Cardiac muscle cell (in vitro differentiated cells and primary cell): ENCODE data around the gene NAALADL2. TPM values are rescaled to one million over a fixed set of nuclear protein-coding genes. Genes with fewer than 3 reads are reported as not detected.

Experiments
- DNase-seq, 2 donors: peaks; one replicate each; pipeline versions ENCODE4 v3.0.0 to v3.0.0-alpha.2; 2010 to 2017; ENCODE audit warnings: low read depth in 1 of 2, low spot score in 1 of 2
- H3K27ac ChIP-seq: fragments of 200-600 bp; sonication (generic); 2 replicates; pipeline ENCODE4 v1.5.1; 2016
- H3K27me3 ChIP-seq: fragments of 200-600 bp; sonication (generic); 2 replicates; pipeline ENCODE4 v1.6.0; 2016; ENCODE audit warnings: control low read depth
- H3K36me3 ChIP-seq: fragments of 200-600 bp; sonication (generic); 2 replicates; pipeline ENCODE4 v1.5.1; 2016; ENCODE audit warnings: control low read depth
- H3K4me1 ChIP-seq: fragments of 200-600 bp; sonication (generic); 2 replicates; pipeline ENCODE4 v1.8.1; 2017; ENCODE audit warnings: low read depth, mild to moderate bottlenecking, mixed run types
- H3K4me3 ChIP-seq: fragments of 200-600 bp; sonication (generic); 2 replicates; pipeline ENCODE4 v1.5.1; 2016; ENCODE audit warnings: mild to moderate bottlenecking
- H3K9me3 ChIP-seq: fragments of 200-600 bp; sonication (generic); 2 replicates; pipeline ENCODE4 v1.5.1; 2017; ENCODE audit warnings: low read depth, mild to moderate bottlenecking, control low read depth
- CTCF ChIP-seq: IDR thresholded peaks from 2 replicates; pipeline ENCODE4 v1.5.1; 2012; ENCODE audit warnings: low read depth, mild to moderate bottlenecking, low read length
- polyA plus RNA-seq: library from polyadenylated mRNA; unstranded; fragments of >200 nt; fragmentation: Nextera tagmentation; extraction: Ambion mirVana; gene quantifications from 2 replicates; pipeline ENCODE4 v1.2.1, GENCODE V29; 2016
- total RNA-seq: library from RNA; depleted of rRNA; stranded (reverse); fragments of >200 nt; gene quantifications from 2 replicates; pipeline ENCODE4 v1.2.3, GENCODE V29; 2016

Gene NAALADL2
- total and polyA plus RNA-seq, 2 experiments from 2014 or later = 2.4 to 3.8 TPM

GRCh38 chr3:175297216-175297615 lies 438.1 kb downstream of the NAALADL2 start:
- TF ChIP-seq CTCF = no peak
- no peaks in the 10 kb centered on the region for H3K4me1 ChIP-seq
- no peaks in the 10 kb centered on the region for H3K9me3 ChIP-seq
- no peak overlapping the region for H3K4me3 ChIP-seq
- H3K27ac ChIP-seq = no peak overlapping the region
- no peaks in the 10 kb centered on the region for H3K27me3 ChIP-seq
- H3K36me3 ChIP-seq = no peaks in the 10 kb centered on the region
- DNase-seq = no peak

DNA sequence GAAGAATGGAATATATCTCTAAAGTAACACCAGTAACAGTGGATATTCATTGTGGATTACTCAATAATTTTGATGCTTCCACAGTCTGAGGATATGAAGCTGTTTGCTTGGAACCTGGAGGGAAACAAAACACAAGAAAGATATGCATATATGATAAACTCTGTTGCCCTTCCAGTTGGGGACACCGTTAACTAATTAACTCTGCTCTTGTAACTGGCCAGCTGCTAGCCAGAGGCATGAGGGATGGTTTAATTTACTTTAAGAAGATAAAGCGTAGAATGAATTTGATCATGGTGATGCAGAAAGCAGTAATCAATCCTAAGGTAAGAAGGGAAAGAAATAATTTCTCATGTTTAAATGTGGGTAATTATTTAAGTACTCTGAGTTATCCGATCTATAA lies 442.6 kb downstream of the NAALADL2 start:
- Histone ChIP-seq H3K4me1 (no peaks in the 10 kb centered on the region), H3K27me3 (no peaks in the 10 kb centered on the region), H3K27ac (no peak overlapping the region), H3K9me3 (no peaks in the 10 kb centered on the region), H3K36me3 (no peaks in the 10 kb centered on the region), H3K4me3 (no peak overlapping the region)
- no peak for TF ChIP-seq CTCF
- DNase-seq = no peak

- no peaks in the 10 kb centered on the region for H3K27me3 ChIP-seq
- TF ChIP-seq CTCF = no peak
- no peak for DNase-seq
- no peaks in the 10 kb centered on the region for H3K36me3 ChIP-seq
- no peak overlapping the region for H3K4me3 ChIP-seq
- no peak overlapping the region for H3K27ac ChIP-seq
- no peaks in the 10 kb centered on the region for H3K9me3 ChIP-seq
- no peaks in the 10 kb centered on the region for H3K4me1 ChIP-seq
Measured at GRCh38 chr3:175304404-175304803, 445.3 kb downstream of the NAALADL2 start.

GRCh38 chr3:175307642-175308041 lies 448.5 kb downstream of the NAALADL2 start:
- H3K27me3 ChIP-seq = no peaks in the 10 kb centered on the region

GRCh38 chr3:175308097-175308496 lies 449.0 kb downstream of the NAALADL2 start:
- Histone ChIP-seq H3K4me1 (no peaks in the 10 kb centered on the region), H3K4me3 (no peak overlapping the region)
- no peak for TF ChIP-seq CTCF

More at GRCh38 chr3:175307642-175308041, 448.5 kb downstream of the NAALADL2 start:
- Histone ChIP-seq H3K9me3 (no peaks in the 10 kb centered on the region), H3K4me1 (no peaks in the 10 kb centered on the region), H3K27ac (no peak overlapping the region), H3K4me3 (no peak overlapping the region), H3K36me3 (no peaks in the 10 kb centered on the region)
- no peak for DNase-seq
- TF ChIP-seq CTCF = no peak

DNA sequence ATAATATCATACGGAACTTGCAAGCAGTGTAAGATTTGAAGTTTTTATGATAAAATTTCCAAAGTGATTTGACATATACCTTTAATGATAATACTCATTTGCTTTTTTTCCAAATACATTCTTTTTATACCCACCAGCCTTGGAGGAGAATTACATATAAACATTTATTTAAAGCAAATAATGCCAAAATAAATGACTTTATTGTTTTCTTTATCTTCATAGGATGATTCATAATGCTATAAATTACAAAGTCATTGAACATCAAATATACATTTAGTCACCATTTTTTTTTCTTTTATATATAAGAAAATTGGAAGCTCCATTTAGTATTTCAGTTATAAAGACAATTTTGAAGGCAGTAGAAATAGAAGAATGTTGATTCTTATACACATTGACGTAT lies 450.9 kb downstream of the NAALADL2 start:
- Histone ChIP-seq H3K9me3 (no peaks in the 10 kb centered on the region), H3K36me3 (no peaks in the 10 kb centered on the region), H3K4me1 (no peaks in the 10 kb centered on the region), H3K4me3 (no peak overlapping the region), H3K27me3 (no peaks in the 10 kb centered on the region), H3K27ac (no peak overlapping the region)
- no peak for DNase-seq
- no peak for TF ChIP-seq CTCF

More at GRCh38 chr3:175308097-175308496, 449.0 kb downstream of the NAALADL2 start:
- Histone ChIP-seq H3K27me3 (no peaks in the 10 kb centered on the region), H3K27ac (no peak overlapping the region), H3K36me3 (no peaks in the 10 kb centered on the region), H3K9me3 (no peaks in the 10 kb centered on the region)
- DNase-seq = no peak
